NK-92 treated with Interleukin-12 subunit alpha and Interleukin-12 subunit beta, amount 100 ng/mL, for 24 hours (cell line): Measurements from ENCODE around the gene AHNAK2.
"Not testable (repeated sequence)": the region's sequence is repeated elsewhere in the genome, so short reads cannot be mapped to it uniquely, and the experiment has no call there.

Experiments
- DNase-seq: peaks from one replicate; lab custom pipeline; 2025; lab: John Stamatoyannopoulos, UW

The AHNAK2 gene

DNA sequence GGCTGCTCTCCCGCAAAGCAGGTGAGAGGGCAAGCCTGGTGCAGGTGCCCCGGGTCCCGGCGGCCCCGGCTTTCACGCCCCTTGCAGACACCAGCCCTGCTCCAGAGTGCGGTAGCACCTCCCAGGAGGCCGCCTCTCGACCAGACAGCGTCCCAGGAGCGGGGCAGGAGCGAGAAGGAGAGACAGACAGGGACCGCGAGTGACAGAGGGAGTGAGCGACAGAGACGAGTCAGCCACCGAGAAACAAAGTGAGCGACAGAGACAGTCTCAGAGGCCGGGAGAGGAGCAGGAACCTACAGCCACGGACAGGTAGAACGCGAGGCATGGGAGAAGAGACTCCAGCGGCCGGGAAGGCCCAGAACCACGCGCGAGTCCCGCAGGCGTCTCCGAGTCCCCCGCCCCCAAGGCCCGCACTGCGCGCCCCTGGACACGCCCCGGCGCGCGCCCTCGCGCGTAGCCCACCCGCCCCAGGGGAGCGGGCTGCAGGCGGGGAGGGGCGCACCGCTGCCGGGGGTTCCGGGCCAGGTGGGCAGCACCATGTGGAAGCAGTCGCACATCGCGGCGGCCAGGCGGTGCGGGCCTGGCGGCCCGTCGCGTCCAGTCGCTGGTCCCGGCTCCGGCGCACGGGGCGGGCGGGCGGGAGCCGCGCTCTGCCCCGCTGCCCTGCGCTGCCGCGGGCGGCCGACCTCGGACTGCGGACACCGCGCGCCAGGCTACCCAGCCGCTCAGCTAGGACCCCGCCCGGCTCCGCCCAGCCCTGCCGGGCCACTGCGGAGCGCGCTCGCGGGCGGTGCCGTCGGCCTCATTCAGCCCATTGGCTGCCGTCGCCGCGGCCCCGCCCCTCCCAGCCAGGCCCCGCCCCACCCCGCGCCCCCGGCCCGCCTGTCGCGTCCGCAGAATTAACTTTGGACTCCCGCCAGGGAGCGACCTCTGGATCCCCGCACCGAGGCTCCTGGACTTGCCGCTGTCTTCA is at the start of gene AHNAK2:
TSS of gene AHNAK2 (minus strand) at position 694 of the 973 bp plus-strand sequence. CDS start at position 557, 137 bp downstream.
- DNase-seq, result no peak

DNA sequence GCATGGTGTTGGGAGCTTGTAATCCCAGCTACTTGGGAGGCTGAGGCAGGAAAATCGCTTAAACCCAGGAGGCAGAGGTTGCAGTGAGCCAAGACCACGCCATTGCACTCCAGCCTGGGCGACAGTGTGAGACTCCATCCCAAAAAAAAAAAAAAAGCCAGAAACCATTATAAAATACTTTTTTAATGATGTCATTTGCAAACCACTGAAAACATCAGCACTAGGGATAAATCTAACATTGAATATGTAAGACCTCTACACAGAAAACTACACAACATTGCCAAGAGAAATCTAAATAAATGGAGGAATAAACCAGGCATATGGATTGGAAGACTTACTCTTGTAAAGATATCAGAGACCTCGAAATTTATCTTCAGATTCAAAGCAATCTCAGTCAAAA is 49.5 kb upstream of the AHNAK2 start:
- not testable (repeated sequence) for DNase-seq

DNA sequence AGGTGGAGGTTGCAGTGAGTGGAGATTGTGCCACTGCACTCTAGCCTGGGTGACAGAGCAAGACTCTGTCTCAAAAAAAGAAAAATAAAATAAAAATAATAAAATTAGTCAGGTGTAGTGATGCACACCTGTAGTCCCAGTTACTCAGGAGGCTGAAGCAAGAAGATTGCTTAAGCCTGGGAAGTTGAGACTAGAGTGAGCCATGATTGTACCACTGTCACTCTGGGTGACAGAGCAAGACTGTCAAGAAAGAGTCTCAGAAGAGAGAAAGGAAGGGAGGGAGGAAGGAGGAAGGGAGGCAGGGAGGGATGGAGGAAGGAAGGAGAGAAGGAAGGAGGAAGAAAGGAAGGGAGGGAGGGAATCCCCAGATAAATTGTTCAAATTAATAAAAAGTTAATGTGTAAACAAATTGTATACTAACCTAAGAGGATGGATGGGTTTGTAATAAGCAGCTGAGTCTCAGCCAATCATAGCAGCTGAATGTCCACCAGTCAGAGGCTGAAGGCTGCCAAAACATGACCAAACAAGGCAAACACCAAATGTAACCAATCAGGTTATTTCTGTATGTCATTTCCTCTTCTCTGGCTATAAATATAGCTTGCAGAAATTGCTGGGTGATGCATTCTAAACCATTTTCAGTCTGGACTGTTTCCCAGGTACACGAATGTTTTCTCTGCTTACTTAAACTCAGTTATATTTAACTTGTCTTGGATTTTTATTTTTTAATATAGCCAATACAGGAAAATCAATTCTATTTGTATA is 48.8 kb upstream of the AHNAK2 start:
- DNase-seq, result no peak

DNA sequence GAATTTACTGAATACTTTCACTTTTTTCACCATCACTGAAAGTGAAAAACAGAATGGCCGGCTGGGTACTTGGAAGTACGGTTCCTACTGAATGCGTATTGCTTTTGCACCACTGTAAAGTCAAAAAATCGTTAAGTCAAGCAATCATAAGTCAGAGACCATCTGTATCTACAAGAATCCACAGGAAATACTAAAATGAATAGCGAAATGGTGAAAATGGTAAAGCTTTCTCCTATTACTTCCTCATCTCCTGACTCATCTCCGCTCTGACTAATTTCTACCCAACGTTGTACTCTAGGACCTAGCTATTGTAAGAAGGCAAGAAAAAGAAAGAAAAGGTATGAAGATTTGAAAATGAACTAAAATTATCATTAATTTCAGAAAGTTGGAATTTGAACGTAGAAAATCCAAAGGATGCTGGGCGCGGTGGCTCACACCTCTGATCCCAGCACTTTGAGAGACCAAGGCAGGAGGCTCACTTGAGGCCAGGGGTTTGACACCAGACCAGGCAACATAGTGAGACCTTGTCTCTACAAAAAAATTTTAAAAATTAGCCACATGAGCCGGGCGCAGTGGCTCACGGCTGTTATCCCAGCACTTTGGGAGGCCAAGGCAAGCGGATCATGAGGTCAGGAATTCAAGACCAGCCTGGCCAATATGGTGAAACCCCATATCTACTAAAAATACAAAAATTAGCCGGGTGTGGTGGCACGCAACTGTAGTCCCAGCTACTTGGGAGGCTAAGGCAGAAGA is 48.0 kb upstream of the AHNAK2 start:
- no peak for DNase-seq

DNA sequence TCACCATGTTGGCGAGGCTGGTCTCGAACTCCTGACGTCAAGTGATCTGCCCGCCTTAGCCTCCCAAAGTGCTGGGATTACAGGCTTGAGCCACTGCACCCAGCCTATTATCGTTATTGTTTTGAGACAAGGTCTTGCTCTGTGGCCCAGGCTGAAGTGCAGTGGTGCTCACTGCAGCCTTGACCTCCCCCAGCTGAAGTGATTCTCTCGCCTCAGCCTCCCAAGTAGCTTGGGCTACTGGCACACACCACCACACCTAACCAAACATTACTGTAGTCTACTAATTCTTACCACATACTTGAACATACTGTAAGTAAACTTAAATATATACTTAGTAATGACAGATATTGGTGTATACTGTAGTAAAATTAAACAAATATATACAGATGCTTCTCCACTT is 47.3 kb upstream of the AHNAK2 start:
- DNase-seq, result no peak

DNA sequence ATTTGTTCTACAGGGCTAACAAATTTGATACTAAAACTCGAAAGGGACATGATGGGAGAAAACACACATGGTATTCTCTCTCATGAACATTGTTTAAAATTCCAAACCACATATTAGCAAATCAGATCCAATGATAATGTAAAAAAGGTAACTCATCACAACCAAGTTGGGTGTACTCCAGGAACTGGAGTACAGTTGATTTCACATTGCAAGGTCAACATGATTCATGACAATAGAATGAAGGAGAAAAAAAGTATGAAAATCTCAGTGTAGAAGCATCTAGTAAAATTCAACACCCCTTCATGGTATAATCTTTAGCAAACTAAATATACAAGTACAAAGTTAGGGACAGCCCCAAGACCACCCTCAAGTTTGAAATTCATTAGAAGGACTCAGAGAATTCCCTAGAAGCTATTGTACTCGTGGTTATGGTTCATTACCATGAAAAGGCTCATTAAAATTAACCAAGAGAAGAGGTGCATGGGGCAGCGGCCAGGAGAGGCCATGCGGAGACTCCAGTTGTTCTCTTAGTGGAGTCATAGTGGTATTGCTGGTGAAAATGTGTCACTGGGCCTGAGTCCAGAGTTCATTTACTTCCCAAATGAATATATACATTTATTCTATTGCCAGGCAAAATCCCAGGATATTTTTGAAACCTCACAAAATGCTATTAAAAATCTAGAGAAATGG is 45.8 kb upstream of the AHNAK2 start:
- no peak for DNase-seq

DNA sequence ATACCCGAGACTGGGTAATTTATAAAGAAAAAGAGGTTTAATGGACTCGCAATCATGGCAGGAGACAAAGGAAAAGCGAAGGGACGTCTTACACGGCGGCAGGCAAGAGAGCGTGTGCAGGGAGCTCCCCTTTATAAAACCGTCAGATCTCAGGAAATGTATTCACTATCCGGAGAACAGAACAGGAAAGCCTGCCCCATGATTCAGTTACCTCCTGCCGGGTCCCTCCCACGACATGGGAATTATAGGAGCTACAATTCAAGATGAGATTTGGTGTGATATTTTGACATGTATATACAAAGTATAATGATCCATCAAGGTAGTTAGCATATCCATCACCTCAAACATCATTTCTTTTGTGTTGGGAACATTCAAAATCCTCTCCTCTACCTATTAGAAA is 45.0 kb upstream of the AHNAK2 start:
- DNase-seq, result no peak

DNA sequence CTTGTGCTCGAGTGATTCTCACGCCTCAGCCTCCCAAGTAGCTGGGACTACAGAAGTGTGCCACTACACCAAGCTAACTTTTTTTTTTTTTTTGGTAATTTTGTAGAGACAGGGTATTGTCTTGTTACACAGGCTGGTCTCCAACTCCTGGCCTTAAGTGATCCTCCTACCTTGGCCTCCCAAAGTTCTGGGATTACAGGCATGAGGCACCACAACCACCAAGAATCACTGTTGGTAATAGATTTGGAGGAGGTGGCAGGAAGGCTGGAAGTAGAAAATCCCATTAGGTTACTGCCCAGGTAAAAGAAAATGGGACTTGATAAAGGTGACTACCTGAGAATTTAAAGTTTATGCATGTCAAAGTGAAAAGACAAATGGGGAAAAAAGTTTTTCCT is 44.1 kb upstream of the AHNAK2 start:
- no peak for DNase-seq

DNA sequence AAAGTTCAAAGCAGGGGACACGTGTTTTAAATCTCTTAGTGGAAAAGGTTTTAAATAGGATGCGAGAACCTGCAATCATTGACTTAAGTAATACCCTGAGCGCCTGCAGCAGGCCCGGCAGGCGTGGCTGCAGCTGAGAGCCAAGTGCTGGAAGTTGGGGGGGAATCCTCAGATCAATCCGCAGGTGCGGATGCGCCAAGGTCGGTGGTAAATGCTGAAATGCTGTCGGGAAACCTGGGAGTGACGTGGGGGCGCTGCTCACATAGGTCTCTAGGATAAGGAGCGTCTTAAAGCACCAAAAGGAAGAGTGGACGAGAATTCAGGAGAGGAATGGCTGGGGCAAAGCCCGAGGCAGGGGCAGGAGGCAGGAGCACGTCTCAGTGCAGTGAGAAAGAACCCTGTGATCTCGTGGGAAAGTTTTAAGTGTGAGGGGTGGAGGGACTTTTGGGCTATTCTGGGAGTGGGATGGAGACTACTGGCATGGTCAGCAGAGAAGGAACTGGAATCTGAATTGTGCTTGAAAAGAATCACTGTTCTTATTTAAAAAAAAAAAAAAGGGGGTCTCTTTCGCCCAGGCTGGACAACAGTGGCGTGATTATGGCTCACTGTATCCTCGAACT is 43.6 kb upstream of the AHNAK2 start:
- no peak for DNase-seq

DNA sequence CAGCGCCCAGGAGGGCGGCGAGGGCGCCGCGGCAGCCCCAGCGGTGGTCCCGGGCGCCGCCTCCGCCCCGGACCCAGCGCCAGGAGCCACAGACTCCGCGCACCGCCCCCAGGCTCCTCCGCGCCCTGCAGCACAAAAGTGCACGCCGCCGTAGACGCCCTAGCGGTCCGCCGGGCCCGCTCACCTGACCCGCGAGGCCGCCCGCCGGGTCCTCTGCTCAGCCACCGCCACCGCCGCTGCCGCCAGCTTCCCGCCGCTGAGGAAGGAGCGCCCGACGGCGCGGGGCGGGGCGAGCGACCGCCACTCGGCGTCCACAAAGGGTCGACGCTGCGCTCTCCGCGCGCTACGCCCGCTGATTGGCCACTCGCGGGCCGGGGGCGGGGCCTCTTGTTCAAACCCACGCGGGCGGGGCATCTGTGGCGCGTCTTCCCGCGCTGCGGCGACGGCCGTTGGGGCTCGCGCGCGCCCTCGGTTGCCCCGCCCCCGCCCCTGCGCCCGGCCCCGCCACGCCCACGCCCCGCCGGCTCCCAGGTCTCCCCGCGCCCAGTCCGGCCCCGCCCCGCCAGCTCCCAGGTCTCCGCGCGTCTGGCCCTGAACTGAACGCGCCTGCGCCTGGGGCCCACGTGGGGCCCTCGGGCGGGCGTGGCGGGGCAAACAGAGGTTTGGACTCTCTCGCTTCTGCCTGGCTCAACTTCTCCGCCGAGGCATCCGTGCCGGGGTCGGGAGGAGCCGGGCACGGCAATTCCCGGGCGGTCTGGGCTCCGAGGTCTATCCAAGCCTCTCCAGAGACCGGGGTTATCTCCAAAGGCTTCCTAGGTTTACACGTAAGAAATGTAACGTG is 42.9 kb upstream of the AHNAK2 start, which contains the start of gene CDCA4:
TSS of gene CDCA4 (minus strand) at position 269 of the 841 bp plus-strand sequence. CDS start 9,154 bp downstream, outside the sequence.
- peak; percentile 97 for DNase-seq

DNA sequence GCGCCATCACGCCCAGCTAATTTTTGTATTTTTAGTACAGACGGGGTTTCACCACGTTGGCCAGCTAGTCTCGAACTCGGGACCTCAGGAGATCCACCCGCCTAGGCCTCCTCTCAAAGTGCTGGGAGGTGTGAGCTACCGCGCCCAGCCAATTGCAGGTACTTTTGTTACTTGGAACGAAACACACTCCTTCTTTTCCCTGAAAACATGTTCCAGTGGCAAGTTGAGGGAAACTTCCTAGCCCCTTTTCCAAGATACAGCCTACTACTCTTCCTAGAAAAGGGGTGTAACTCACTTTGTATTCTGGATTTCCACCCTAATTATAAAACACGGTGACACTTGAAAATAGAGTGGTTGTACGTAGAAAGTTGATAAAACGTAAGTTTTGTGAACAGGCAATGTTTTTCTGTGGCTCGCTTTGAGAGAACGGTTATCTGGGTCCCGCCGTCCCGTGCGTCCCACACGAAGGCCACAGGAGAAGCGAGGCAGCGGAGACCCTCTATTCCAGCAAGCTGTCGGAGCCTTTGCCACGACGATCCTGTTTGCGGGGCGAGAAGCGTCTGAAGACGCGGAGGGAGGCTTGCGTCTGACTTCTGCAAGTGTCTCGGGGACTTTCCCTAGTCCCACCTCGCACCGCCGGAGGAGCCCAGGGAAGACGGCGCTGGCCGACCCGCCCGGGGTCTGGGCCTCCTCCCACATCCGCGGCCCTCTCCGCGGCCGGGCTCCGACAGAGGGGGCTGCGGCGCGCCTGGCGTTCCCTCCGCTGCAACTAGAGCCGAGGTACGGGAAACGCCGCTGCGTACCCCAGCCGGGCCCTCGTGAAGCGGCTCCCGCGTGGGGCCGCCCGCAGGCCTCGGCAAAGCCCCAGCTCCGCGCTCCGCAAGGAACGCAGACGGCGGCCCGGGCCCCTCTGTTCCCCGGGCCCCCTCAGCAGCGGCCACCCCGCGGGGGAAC is 42.0 kb upstream of the AHNAK2 start:
- peak; percentile 41 for DNase-seq

DNA sequence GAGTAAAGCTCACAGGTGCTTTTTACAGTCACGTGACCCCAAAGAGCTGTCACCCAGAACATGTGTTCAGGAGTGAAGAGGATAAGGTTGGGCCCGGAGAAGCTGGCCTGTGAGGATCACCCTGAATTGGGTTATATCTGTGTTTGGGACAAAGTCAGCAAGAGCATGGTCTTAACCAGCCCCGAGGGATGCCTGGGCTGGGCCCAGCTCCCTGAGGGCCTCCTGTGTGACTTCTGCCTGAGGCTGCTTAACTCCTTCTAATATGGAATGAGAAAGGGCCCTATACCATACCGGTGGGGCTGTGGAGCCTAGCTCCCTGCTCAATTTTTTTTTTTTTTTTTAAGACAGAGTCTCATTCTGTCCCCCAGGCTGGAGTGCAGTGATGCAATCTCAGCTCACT is 40.2 kb upstream of the AHNAK2 start:
- DNase-seq, result no peak

DNA sequence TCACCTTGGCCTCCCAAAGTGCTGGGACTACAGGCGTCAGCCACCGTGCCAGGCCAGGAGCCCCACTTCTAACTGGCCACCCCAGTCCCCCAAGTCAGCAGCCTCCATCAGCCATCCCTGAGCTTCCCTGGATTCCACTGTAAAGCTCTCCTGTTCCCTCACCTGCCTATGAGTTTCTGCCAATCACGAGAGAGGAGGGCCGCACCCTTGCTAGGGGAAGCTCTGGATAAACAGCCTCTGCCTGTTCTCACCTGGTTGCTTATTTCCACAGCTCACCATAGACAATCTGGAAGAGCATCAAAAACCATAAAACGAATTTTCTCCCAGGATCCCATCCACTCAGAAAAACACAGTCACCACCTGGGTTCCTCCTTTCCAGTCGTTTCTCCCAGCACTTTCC is 37.7 kb upstream of the AHNAK2 start:
- no peak for DNase-seq

DNA sequence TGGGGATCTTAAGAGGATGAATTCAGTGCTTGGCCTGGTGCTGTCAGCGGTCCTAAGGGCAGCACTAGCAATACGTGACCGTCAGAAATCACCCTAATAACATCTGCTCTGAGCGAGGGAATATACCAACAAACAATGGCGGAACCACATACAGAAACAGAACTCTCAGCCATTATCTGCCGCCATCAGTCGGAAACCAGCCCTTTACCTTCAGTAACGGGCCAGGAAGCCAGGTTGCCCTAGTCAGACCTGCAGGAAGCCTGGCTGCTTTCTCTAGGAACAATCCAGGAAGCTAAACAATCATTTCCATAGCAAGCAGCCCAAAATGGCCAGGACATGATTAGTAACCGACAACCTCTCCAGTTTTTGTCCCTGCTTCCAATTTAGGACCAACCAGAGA is 37.1 kb upstream of the AHNAK2 start:
- no peak for DNase-seq

DNA sequence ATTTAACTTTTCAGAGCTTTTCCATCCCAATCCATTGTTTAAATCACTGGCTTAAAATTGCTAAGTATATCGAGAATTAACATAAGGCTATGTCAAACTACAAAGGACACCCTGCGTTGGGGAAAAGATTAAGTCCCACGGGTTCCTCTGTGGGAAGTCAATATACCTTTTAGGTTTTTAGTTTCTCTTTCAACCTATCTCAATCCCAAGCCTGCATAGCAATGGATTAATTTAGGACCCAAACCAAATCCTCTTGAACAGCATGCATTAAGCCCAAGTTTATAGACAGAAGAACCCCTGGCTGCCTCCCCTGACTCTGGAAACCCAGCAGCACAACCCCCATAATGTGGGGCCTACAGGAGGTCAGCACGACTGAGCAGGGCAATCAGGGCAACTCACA is 36.5 kb upstream of the AHNAK2 start:
- no peak for DNase-seq

DNA sequence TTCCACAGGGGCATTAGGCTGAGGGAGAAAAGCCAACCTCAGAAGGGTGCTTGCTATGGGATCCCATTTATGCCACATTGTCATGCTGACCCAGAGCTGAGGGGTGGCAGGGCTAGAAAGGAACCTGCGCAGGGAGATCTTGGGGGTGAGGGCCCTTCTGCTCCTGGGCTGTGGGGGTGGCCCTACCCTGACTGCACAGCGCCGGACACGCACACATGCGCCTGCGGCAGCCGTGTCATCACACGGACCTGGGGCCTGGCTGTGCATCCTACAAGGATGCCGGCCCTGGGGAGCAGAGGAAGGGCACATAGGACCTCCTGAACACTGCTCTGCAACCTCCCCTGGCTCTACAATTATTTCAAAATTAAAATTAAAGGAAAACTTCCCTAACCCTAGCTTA is 35.9 kb upstream of the AHNAK2 start:
- no peak for DNase-seq

DNA sequence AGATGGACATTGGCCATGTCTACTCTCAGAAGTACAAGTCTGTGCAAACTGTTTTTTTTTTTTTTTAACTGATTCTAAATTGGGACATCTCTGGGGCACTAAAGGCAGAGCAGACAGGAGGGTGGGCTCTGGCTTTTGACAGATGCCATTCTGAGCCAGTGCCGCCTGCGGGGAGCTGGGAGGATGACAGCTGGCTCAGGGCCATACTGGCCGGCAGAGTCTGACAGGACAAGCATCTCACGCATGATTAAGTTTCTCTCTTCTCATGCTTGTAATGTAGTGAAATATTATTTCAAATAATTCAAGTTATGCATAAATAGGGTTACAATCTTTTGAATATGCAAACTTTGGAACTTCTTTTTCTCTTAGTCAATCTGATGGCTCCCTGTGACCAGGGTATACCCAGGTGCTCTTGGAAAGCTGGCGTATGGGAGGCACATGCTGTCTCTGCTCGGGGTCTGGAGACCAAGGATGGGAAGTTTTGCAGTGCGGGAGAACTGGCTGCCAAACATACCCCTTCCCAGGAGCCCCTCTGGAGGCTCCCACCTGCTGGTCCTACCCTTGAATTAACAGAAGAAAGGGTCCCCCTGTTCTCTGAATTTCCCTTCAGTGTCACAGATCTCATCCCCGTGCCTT is 35.1 kb upstream of the AHNAK2 start:
- DNase-seq, result no peak

DNA sequence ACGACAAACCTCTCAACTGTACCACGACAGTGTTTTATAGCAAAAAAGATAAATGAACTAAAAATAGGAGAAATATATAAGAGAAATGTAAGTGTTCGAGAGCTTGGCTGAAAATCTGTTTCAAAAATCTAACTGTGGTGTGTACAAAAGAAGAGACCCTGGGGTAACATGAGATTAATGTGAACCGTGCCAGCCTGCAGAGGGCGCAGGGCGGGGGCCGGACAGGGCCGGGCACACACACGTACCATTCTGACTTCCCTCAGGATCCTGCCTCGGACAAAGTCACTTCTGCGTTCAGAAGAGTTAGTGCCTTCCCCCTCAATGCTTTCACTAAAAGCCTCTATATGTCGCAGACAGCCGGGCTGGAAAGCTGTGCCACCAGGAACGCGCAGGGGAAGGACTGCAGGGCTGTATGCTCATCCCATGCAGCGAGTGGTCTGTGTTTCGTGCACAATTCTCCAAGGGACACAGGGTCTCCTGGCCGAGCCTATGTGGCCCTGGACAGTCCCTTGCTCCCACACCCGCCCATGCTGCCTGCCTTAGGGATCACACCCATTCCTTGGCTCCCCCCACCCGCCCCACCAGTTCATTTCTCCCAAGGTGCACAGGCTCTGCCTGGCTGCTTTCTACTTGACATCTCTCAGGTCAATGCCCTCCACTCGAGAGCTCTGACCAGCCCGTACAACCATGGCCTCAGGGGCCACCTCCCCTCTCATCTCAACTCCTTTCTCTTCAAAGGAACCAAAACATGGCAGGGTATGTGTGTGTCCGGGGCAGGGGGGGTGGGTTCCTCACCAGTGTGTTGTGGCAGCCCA is 34.2 kb upstream of the AHNAK2 start:
- DNase-seq, result no peak
